ENCODE results near the gene ARMC5. TPM values are rescaled to one million over a fixed set of nuclear protein-coding genes. Genes with fewer than 3 reads are reported as not detected.

ARMC5 gene, protein sequence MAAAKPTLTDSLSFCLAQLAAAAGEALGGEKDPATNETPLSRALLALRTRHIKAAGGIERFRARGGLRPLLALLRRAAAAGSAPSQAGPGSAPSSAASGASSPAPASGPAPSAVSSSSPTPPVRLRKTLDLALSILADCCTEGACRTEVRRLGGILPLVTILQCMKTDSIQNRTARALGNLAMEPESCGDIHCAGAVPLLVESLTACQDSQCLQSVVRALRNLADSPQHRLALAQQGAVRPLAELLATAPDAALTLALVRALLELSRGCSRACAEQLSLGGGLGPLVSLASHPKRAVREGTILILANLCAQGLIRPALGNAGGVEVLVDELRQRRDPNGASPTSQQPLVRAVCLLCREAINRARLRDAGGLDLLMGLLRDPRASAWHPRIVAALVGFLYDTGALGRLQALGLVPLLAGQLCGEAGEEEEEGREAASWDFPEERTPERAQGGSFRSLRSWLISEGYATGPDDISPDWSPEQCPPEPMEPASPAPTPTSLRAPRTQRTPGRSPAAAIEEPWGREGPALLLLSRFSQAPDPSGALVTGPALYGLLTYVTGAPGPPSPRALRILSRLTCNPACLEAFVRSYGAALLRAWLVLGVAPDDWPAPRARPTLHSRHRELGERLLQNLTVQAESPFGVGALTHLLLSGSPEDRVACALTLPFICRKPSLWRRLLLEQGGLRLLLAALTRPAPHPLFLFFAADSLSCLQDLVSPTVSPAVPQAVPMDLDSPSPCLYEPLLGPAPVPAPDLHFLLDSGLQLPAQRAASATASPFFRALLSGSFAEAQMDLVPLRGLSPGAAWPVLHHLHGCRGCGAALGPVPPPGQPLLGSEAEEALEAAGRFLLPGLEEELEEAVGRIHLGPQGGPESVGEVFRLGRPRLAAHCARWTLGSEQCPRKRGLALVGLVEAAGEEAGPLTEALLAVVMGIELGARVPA
- 3.2 and 3.5 TPM in 2 replicates for polyA plus RNA-seq (2011; rRNA removed)
- 6.5 and 8.8 TPM in 2 replicates for polyA plus RNA-seq (2012; cell fraction: cytosol; rRNA removed)
- 32.7 and 40.9 TPM in 2 replicates for polyA plus RNA-seq (2012; cell fraction: nucleus; rRNA removed)
- polyA plus RNA-seq (2017; fragmentation: RNase III; extraction: RNeasy Plus Mini Kit Qiagen cat#74134 plus additional on column Dnase treatment), result 6.0 to 7.4 TPM (median 6.1 TPM) in 3 replicates
- 5.9 and 8.1 TPM in 2 replicates for polyA minus RNA-seq (2011; rRNA and poly(A)+ RNA removed)

- POLR2A ChIA-PET, result interaction anchor here (0.5 to 4.0 kb wide), 30 partner anchors 8 to 462 kb away, joined by 3 to 23 read pairs (median 7); partner anchors contain the start of genes FUS, KAT8, RUSF1 and SLC5A2
- Histone ChIP-seq H3K4me1 (peaks cover 40% of the 10 kb centered on the region), H3K27ac (peak within 1 kb of the TSS; percentile 98 to 99), H3K9me3 (no peaks in the 10 kb centered on the region), H3K4me2 (peak within 1 kb of the TSS; percentile 89), H3K4me3 (peak within 1 kb of the TSS; percentile 87)
- whole genome bisulfite sequencing (ENCODE audit: missing lambda C conversion rate), result no CpG with 5 or more reads among the region's 91 CpGs
- CTCF ChIA-PET, result interaction anchor here (0.9 to 7.9 kb wide), 12 partner anchors 11 to 414 kb away, joined by 3 to 52 read pairs (median 6); partner anchors contain the start of genes TGFB1I1, ZNF267 and ZNF843
- FAIRE-seq (no peak), ATAC-seq (peak; percentile 83 to 87), DNase-seq (ENCODE audit: low read depth in 1 of 2, low spot score in 1 of 2) (peak; percentile 93 to 99)
- peak; percentile 67 for TF ChIP-seq CTCF (IDR thresholded peaks at IDR 0.05)
- no peak for TF ChIP-seq ZFP36 (IDR thresholded peaks at IDR 0.05; ENCODE audit: borderline replicate concordance, partially characterized antibody)
- no peak for TF ChIP-seq TFCP2L1 (CRISPR knock-in tag; IDR thresholded peaks at IDR 0.05)
- TF ChIP-seq HOXA7 (CRISPR knock-in tag; IDR thresholded peaks at IDR 0.05), result no peak
- no peak for TF ChIP-seq RARB (CRISPR knock-in tag; IDR thresholded peaks at IDR 0.05)
- TF ChIP-seq MAFK (IDR thresholded peaks at IDR 0.05; ENCODE audit: partially characterized antibody), result no peak
- TF ChIP-seq, protein P1, sequence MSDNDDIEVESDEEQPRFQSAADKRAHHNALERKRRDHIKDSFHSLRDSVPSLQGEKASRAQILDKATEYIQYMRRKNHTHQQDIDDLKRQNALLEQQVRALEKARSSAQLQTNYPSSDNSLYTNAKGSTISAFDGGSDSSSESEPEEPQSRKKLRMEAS (IDR thresholded peaks at IDR 0.05), result peak; percentile 98
- peak; percentile 6 to 32; a peak in 2 of 5 replicates for TF ChIP-seq RAD21 (conservative IDR thresholded peaks at IDR 0.05 in 1 of 2, IDR thresholded peaks at IDR 0.05 in 1 of 2)
- TF ChIP-seq NR3C1 (IDR thresholded peaks at IDR 0.05), result no peak
- no peak for TF ChIP-seq USF2 (IDR thresholded peaks at IDR 0.05)
- no peak for TF ChIP-seq FOSB (CRISPR knock-in tag; IDR thresholded peaks at IDR 0.05)
- TF ChIP-seq FOXS1 (CRISPR knock-in tag; IDR thresholded peaks at IDR 0.05), result no peak
- TF ChIP-seq HES2 (IDR thresholded peaks at IDR 0.05), result no peak
- TF ChIP-seq TP53 (CRISPR knock-in tag; IDR thresholded peaks at IDR 0.05), result no peak
- no peak for TF ChIP-seq KDM5A (IDR thresholded peaks at IDR 0.05)
- TF ChIP-seq EHMT2 (IDR thresholded peaks at IDR 0.05; ENCODE audit: low read depth), result no peak
- no peak for TF ChIP-seq CBX8 (IDR thresholded peaks at IDR 0.05)
- TF ChIP-seq ESRRA (IDR thresholded peaks at IDR 0.05; ENCODE audit: borderline replicate concordance, low read length), result no peak
- TF ChIP-seq SREBF2 (IDR thresholded peaks at IDR 0.05), result no peak
- TF ChIP-seq JUN (IDR thresholded peaks at IDR 0.05), result peak; percentile 57 to 92
- no peak for TF ChIP-seq ATOH8 (CRISPR knock-in tag; IDR thresholded peaks at IDR 0.05; ENCODE audit: low read depth)
- TF ChIP-seq PHF8 (IDR thresholded peaks at IDR 0.05; ENCODE audit: borderline replicate concordance, low read depth), result peak; percentile 88
- peak; percentile 95 for TF ChIP-seq E2F6 (IDR thresholded peaks at IDR 0.05; ENCODE audit: borderline replicate concordance, low read depth)
- peak; percentile 42; the same call in 2 of the 3 replicates for TF ChIP-seq SMC3 (IDR thresholded peaks at IDR 0.05)
- no peak for TF ChIP-seq ZNF302 (CRISPR knock-in tag; IDR thresholded peaks at IDR 0.05)
- no peak for TF ChIP-seq ZC3H11A (IDR thresholded peaks at IDR 0.05)
- no peak for TF ChIP-seq RFX5 (IDR thresholded peaks at IDR 0.05)
- TF ChIP-seq MYC (IDR thresholded peaks at IDR 0.05; ENCODE audit: borderline replicate concordance, low read length), result peak; percentile 94
- TF ChIP-seq ZSCAN20 (CRISPR knock-in tag; IDR thresholded peaks at IDR 0.05), result no peak
- no peak for TF ChIP-seq BHLHE40 (IDR thresholded peaks at IDR 0.05; ENCODE audit: low read depth, low read length)
- TF ChIP-seq EHF (CRISPR knock-in tag; IDR thresholded peaks at IDR 0.05), result 0 out of 2 replicates have a peak, but pooled peaks have one; percentile 34
- TF ChIP-seq EP300 (IDR thresholded peaks at IDR 0.05), result no peak
These were observed at the start of gene ARMC5 for GRCh38 chr16:31458844-31459686. TSS of gene ARMC5 (plus strand) at chr16:31459501. CDS start at chr16:31459525, 24 bp downstream.

All from A549 (cell line).